Fibroblast of the aortic adventitia (primary cell): ENCODE measurements around the gene CALML3. TPM values are rescaled to one million over a fixed set of nuclear protein-coding genes. Genes with fewer than 3 reads are reported as not detected.

Experiments
- DNase-seq: peaks from one replicate; pipeline ENCODE4 v3.0.0-alpha.2; 2010; ENCODE audit warnings: low read depth
- H3K4me3 ChIP-seq: 2 replicates; pipeline ENCODE4 v1.5.1; 2011; ENCODE audit warnings: low read depth, mild to moderate bottlenecking, control low read depth, low read length, moderate library complexity
- total RNA-seq: library from RNA; depleted of rRNA; stranded (reverse); fragments of >200 nt; gene quantifications from 2 replicates; pipeline ENCODE4 v1.2.3, GENCODE V29; 2012; ENCODE audit warnings: low replicate concordance
- TF ChIP-seq, protein P1 (sequence below): IDR thresholded peaks from 2 replicates; pipeline ENCODE4 v1.5.1; 2011; ENCODE audit warnings: mild to moderate bottlenecking, low read length, control low read depth, inconsistent platforms; ENCODE audit not compliant: insufficient read depth

Gene CALML3
- total RNA-seq, 1 donor = not detected

GRCh38 chr10:5497948-5498730 lies 26.6 kb upstream of the CALML3 start:
- DNase-seq = no peak
- no peak overlapping the region for H3K4me3 ChIP-seq
- TF ChIP-seq, protein P1, sequence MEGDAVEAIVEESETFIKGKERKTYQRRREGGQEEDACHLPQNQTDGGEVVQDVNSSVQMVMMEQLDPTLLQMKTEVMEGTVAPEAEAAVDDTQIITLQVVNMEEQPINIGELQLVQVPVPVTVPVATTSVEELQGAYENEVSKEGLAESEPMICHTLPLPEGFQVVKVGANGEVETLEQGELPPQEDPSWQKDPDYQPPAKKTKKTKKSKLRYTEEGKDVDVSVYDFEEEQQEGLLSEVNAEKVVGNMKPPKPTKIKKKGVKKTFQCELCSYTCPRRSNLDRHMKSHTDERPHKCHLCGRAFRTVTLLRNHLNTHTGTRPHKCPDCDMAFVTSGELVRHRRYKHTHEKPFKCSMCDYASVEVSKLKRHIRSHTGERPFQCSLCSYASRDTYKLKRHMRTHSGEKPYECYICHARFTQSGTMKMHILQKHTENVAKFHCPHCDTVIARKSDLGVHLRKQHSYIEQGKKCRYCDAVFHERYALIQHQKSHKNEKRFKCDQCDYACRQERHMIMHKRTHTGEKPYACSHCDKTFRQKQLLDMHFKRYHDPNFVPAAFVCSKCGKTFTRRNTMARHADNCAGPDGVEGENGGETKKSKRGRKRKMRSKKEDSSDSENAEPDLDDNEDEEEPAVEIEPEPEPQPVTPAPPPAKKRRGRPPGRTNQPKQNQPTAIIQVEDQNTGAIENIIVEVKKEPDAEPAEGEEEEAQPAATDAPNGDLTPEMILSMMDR = no peak

DNA sequence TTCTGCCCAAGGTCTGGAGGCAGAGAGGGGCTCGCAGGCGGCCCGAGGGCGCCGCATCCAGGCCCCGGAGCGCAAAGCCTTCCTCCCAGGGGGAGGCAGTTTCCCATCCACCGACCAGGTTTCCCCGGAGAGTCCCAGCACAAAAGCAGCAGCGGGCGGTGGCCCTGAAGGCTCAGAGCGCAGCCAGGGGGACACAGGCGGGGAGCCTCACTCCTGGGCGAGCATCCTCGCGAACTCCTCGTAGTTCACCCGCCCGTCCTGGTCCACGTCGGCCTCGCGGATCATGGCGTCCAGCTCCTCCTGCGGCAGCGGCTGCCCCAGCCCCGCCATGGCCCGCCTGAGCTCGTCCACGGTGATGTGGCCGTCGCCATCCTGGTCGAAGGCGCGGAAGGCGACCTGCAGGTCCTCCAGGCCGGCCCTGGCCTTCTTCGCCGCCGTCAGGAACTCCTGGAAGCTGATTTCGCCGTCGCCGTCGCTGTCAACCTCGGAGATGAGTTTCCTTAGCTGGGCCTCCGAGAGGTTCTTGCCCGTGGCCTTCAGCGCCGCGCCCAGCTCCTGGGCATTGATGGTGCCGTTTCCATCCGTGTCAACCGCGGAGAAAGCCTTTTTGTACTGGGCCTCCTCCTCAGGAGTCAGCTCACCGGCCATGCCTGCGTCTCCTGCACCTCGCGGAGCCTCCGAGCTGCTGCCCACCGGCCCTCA lies 25.8 kb upstream of the CALML3 start:
- no peak for DNase-seq
- H3K4me3 ChIP-seq = no peak overlapping the region
- TF ChIP-seq, protein P1 = no peak

DNA sequence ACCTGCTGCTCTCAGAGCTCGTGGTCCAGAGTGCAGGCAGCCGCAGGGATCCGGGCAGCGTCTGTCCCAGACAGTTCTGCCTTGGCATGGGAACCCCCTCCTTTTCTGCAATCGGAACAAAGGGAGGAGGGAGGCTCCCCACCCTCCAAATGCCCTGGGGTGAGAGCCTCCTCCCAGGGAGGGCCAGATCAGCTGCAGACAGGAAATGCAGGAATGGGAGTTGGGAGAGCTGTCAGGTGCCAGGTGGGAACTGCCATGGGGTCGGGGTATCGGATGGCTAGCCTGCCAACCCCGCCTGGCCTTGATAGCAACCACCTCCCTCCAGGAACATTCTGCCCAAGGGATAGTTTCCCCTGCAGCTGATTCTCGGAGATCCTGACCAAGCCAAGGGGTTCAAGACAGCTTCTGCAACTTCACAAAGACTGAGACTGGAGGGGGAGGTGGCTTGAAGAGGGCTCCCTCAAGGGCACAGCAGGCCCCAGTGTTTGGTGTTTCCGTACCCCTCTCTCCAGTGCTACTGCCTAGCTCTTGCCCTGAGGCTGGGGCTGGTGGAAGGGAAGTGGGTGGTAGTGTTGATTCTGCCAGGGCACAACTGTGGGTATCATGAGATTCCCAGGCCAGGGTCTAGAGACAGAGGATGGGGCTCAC lies 25.1 kb upstream of the CALML3 start, which contains the start of gene CALML5:
Gene CALML5, minus strand, starts transcription at position 78 of the 648 bp plus-strand sequence. CDS start 132 bp downstream, outside the sequence.
- TF ChIP-seq, protein P1 = no peak
- DNase-seq = no peak
- no peak within 1 kb of the TSS for H3K4me3 ChIP-seq

DNA sequence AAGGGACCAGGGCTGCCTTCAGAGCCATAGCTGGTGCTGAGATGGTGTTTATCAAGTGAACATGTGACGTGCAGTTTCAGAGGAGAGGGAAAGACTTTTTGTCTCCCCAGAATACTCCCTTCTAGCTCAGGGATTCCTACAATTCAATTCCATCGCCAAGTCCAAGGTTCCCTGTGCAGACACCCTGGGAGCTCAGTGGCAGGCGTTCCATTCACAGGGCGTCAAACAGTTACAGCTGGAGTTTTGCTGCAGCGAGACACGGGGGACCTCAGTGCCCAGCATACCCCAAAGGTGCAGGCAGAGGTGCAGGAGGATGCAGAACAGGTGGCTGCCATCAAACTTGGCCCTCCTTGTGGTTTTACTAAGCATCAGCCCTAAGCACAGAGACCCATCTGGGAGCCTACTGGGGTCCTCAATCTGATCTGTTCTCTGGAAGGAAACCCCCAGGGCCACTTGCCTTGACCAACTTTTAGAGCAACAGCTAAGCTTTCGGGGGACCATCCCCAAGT lies 24.5 kb upstream of the CALML3 start:
- H3K4me3 ChIP-seq = no peak overlapping the region
- DNase-seq = no peak
- TF ChIP-seq, protein P1 = no peak

DNA sequence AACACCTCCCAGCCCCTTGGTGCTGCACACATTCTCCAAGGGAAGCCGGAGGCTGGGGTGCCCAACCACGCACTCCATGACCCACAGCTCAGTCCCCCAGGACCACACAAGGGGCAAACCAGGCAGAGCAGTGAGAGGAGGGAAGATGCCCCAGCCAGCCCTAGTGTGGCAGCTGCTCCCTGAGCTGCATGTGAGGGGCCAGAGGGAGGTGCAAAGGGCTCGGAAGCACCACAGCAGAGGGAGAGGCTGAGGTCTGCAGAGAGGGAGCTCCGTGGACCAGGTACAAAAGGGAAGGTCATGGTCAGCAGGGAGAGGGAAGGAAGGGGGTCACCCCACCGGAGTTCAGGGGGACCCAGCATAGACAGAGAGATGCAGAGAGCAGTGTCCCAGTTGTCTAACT lies 23.9 kb upstream of the CALML3 start:
- no peak for DNase-seq
- TF ChIP-seq, protein P1 = no peak
- no peak overlapping the region for H3K4me3 ChIP-seq

DNA sequence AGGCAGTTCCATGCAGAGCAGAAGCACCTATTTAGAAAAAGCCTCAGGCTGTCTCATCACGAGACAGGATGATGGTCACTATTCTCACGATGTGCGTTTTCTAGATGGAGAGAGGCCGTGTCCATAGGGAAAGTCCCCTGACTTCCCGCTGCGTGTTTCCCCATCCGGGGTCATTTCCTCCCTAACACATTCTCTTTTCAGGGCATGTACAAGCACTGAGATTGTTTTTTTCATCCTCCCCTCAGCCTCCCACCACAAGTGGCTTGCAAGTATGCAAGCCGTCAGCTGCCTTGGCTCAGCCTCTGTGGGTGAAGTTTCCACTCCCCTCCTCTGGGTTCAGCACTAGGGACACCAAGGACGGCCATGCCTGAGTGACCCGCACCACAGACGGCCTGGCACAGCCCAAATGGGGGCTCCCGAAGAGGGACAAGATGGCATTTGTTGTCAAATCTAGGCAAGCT lies 22.7 kb upstream of the CALML3 start:
- DNase-seq = no peak
- TF ChIP-seq, protein P1 = no peak

More for the DNA sequence above, 22.7 kb upstream of the CALML3 start:
- no peak overlapping the region for H3K4me3 ChIP-seq
